DND-41 (cell line): Measurements from ENCODE around the gene TCEA2.

Experiments
- EZH2 ChIP-seq: IDR thresholded peaks from 3 replicates; pipeline ENCODE4 v1.6.1; 2012; ENCODE audit warnings: borderline replicate concordance, low read depth, mild to moderate bottlenecking, moderate library complexity, low read length, inconsistent platforms; ENCODE audit not compliant: severe bottlenecking
- TF ChIP-seq, protein P1 (sequence below): IDR thresholded peaks from 2 replicates; pipeline ENCODE4 v1.5.1; 2012; ENCODE audit warnings: borderline replicate concordance, low read length, moderate library complexity, mild to moderate bottlenecking; ENCODE audit not compliant: poor library complexity, severe bottlenecking; ENCODE audit errors: extremely low read depth

GRCh38 chr20:64075556-64075955, 12.6 kb downstream of the TCEA2 start:
- TF ChIP-seq, protein P1, sequence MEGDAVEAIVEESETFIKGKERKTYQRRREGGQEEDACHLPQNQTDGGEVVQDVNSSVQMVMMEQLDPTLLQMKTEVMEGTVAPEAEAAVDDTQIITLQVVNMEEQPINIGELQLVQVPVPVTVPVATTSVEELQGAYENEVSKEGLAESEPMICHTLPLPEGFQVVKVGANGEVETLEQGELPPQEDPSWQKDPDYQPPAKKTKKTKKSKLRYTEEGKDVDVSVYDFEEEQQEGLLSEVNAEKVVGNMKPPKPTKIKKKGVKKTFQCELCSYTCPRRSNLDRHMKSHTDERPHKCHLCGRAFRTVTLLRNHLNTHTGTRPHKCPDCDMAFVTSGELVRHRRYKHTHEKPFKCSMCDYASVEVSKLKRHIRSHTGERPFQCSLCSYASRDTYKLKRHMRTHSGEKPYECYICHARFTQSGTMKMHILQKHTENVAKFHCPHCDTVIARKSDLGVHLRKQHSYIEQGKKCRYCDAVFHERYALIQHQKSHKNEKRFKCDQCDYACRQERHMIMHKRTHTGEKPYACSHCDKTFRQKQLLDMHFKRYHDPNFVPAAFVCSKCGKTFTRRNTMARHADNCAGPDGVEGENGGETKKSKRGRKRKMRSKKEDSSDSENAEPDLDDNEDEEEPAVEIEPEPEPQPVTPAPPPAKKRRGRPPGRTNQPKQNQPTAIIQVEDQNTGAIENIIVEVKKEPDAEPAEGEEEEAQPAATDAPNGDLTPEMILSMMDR: no peak
- TF ChIP-seq EZH2: no peak
